Measurements from ENCODE around the gene CD300A. TPM values are rescaled to one million over a fixed set of nuclear protein-coding genes. Genes with fewer than 3 reads are reported as not detected.
A peak's percentile ranks its signal among the peaks of the same experiment; 100 is the strongest.
"Not testable (repeated sequence)": the region's sequence is repeated elsewhere in the genome, so short reads cannot be mapped to it uniquely, and the experiment has no call there.

CD300A gene
- total RNA-seq, 1 donor from 2014 or later, result 1.9 TPM

GRCh38 chr17:74512624-74513091, 46.2 kb downstream of the CD300A start:
- DNase-seq (no peak), ATAC-seq (no peak)
- intact Hi-C loops (cut with micrococcal nuclease), result no loop called here

DNA sequence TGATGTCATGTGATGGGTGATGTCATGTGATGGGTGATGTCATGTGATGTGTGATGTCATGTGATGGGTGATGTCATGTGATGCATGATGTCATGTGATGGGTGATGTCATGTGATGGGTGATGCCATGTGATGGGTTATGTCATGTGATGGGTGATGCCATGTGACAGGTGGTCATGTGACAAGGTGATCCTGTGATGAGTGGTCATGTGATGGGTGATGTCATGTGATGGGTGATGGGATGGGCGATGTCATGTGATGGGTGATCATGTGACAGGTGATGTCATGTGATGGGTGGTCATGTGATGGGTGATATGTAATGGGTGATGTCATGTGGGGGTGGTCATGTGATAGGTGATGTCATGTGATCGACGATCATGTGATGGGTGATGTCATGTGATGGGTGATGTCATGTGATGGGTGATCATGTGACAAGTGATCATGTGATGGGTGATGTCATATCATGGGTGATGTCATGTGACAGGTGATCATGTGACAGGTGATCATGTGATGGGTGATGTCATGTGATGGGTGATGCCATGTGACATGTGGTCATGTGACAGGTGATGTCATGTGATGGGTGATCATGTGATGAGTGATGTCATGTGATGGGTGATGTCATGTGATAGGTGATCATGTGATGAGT, 47.7 kb downstream of the CD300A start:
- no peak for ATAC-seq
- intact Hi-C loops (cut with micrococcal nuclease), result no loop called here

DNA sequence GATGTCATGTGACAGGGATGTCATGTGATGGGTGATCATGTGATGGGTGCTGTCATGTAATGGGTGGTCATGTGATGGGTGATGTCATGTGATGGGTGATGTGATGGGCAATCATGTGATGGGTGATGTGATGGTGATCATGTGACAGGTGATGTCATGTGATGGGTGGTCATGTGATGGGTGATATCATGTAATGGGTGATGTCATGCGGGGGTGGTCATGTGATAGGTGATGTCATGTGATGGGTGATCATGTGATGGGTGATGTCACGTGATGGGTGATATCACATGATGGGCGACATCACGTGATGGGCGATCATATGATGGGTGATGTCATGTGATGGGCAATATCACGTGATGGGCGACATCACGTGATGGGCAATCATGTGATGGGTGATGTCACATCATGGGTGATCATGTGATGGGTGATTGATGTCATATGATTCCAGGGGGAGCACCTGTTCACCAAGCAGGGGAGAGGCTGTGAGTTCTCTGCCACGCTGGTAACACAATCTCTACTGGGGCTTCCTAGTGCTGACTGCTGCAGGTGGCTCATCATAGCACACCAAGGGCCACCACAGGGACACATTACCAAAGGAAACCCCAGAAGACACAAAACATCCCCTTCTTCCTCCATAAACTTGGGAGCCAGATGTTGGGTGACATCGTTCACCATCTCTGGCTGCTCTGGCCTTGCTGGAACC, 48.3 kb downstream of the CD300A start:
- no peak for DNase-seq
- no peak for ATAC-seq
- intact Hi-C loops (cut with micrococcal nuclease), result no loop called here

More for the DNA sequence above, 47.7 kb downstream of the CD300A start:
- DNase-seq, result no peak

GRCh38 chr17:74515941-74516340, 49.5 kb downstream of the CD300A start:
- intact Hi-C loops (cut with micrococcal nuclease), result no loop called here
- DNase-seq (no peak), ATAC-seq (no peak)

DNA sequence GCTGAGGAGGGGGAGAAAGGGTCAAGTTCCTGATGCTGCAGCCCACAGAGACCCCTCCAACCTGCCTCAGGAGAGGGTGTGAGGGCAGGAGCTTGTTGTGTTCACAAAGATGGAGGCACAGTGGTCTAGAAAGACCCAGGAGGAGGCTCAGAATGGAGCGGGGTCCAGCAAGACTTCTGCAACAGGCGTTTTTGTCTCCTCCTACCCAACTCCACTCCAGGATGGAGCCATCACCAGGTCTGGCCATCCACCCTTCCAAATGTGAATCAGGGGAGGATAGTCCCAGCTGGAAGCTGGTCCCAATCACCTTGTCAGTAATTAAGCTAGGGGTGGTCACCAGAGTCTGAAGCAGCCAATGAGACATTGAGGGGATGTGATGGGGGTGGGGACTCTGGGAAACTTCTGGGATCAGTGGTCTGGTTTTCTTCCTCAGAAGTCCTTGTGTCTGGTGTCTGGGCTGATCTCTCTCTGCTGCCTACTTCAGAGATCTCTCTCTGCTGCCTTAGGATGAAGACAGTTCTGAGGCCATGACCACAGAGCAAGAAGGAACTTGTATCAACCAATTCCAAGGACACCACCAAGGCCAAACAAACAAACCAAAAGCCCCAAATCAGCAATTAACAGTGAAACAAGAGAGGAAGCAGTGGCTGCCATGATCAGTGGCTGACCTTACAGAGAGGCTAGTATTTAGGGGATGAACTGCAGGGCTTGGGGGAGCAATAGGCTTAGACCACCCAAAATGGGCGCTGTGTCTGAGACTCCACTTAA, 50.3 kb downstream of the CD300A start:
- intact Hi-C loops (cut with micrococcal nuclease), result no loop called here
- DNase-seq (no peak), ATAC-seq (no peak)

GRCh38 chr17:74518413-74518981, 52.1 kb downstream of the CD300A start:
- ATAC-seq; intact Hi-C loops (cut with micrococcal nuclease): not testable (repeated sequence)

GRCh38 chr17:74520016-74520434, 53.6 kb downstream of the CD300A start:
- ATAC-seq, result peak; percentile 77

More at GRCh38 chr17:74518413-74518981, 52.1 kb downstream of the CD300A start:
- DNase-seq, result not testable (repeated sequence)

DNA sequence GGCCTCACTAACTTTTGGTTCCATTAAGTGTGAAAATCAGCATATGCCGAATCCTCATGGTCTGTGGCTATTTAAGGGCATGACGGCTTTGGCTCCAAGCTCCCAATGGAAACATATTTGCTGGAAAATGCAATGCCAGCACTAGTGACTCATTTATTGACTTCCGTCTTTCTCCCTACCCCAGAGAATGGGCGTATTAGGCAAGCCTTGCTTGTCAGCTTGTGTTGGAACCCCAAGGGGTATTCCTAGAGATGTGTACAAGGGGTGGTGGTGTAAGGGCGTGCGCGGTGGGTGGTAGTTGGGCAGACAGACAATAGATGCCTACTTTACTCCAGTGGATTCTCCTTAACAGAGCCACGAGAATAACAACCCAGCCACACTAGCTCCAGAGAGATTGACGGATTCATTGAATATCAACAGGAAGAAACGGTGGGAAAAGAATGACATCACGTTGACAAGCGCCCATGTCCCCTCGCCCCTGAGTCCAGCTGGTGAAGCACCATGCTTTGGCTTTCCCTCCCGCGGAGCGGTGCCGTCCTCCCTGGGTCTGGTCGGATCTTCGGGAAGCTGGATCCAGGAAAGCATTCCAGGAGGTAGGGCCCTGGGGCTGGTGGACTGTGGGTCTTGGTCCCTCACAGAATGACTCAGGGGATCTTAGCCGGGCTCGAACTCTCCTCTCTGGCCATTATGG, 54.5 kb downstream of the CD300A start:
- intact Hi-C loops (cut with micrococcal nuclease), result no loop called here
- DNase-seq (no peak), ATAC-seq (peak; percentile 75)

More at GRCh38 chr17:74520016-74520434, 53.6 kb downstream of the CD300A start:
- intact Hi-C loops (cut with micrococcal nuclease), result no loop called here
- DNase-seq, result no peak

DNA sequence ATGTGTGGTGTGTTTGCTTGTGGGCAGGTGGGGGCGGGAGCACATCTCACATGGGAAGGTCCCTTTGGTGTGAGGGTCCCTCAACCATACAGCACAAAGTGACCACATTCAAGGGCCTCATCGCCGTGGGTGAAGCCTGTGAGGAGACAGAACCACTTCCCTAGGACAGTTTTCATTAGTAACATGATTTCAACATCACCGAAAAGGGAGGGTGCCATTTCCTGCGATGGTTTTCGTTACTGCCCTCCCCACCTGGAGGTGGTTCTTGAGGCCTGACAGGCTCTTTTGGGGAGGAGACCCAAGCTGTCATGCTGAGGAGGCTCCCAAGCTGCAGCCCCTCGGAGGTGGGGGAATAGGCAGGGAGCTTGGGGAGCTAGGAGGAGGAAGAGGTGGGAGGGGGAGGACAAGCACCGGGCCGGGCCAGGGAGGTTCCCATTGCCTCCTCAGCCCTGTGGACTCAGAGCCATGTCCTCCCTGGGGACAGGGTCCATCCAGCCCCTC, 55.3 kb downstream of the CD300A start:
- peak; percentile 63 for ATAC-seq
- intact Hi-C loops (cut with micrococcal nuclease), result no loop called here
- DNase-seq, result no peak

GRCh38 chr17:74522381-74523105, 56.1 kb downstream of the CD300A start:
- intact Hi-C loops (cut with micrococcal nuclease), result no loop called here
- DNase-seq (no peak), ATAC-seq (no peak)

DNA sequence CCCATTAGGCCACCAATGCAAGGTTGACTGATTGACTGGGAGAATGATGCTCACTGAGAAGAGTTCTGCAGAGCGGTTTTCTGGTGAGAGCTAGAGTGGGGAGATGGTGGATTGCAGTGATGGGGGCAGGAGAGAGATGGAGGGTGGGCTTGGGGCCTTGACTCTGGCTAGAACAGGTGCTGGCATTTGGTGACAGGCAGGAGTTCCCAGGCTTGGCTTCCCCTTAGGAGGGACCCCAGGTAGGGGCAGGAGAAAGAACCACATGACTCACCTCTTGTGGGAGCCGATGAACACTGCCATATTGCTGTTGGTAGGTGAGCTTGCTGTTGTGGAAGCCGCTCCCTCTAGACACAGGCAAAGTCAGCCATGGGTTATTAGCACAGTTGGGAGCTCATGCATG, 56.9 kb downstream of the CD300A start:
- intact Hi-C loops (cut with micrococcal nuclease), result no loop called here
- DNase-seq, result no peak
- no peak for ATAC-seq

DNA sequence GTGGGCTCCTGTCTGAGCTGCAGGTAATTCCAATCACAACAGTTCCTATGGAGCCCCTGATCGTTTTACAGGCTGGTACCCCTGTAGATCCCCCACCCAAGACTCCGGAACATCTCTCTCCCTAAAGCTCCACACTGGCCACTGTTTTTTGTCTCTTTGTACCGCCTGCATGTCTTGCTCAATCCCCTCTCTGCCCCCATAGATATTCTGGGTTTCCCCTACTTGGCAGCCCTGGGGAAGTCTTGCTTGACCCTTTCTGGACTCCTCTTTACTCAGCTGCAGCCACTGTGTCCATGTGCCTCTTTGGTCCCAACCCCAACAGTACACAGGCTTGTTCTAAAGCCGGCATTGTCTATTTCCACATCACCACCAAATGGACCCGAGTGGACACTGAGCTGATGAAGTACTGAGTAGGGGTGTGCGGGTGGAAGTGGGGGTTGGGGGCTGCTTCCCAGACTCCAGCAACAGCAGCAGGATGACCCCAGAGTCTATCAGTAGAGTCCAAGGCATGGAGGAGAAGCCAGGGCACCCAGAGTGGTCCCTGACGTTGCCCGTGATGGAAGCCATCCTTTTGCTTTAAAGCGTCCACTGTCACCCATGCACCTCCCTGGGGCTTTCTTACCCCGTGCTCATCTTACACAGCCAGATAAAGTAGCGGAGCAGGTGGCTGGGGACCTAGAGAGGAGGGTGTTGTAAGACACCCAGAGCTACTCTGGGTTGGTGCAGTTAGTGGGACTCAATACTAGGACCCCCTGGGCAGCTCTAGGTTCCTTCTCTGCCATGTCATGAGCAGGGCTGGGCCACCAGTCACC, 58.4 kb downstream of the CD300A start:
- intact Hi-C loops (cut with micrococcal nuclease), result no loop called here
- ATAC-seq (no peak), DNase-seq (no peak)

GRCh38 chr17:74525465-74525725, 59.0 kb downstream of the CD300A start:
- DNase-seq, result no peak
- intact Hi-C loops (cut with micrococcal nuclease), result no loop called here
- no peak for ATAC-seq

GRCh38 chr17:74525781-74526288, 59.4 kb downstream of the CD300A start:
- ATAC-seq, result no peak
- intact Hi-C loops (cut with micrococcal nuclease), result no loop called here
- DNase-seq, result no peak

DNA sequence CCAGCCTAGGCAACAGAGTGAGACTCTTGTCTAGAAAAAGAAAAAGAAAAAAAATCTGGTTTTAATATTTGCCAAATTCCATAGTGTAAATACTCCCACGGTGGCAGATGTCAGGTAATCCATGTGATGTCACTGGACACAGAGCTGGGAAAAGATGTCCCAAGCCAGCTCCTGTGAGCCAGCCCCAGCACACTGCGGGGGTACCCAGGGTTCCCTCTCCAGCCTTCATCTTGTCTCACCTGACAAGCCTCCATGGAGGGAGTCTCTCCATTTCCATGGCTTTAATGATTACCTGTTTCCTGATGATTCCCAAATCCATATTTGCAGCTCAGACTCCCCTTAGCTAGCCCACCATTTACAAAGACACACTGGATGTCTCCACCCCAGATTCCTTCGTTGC, 60.2 kb downstream of the CD300A start:
- DNase-seq (no peak), ATAC-seq (no peak)
- intact Hi-C loops (cut with micrococcal nuclease), result no loop called here

GRCh38 chr17:74527081-74527480, 60.6 kb downstream of the CD300A start:
- DNase-seq (no peak), ATAC-seq (no peak)
- intact Hi-C loops (cut with micrococcal nuclease), result no loop called here

DNA sequence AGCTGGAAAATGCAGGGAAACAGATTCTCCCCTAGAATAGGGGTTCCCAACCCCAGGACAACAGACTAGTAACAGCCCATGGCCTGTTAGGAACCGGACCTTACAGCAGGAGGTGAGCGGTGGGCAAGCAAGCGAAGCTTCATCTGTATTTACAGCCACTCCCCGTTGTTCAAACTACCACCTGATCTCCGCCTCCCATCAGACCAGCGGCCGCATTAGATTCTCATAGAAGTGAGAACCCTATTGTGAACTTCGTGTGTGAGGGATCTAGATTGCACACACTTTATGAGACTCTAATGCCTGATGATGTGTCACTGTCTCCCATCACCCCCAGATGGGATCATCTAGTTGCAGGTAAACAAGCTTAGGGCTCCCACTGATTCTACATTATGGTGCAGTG, 61.3 kb downstream of the CD300A start:
- DNase-seq (no peak), ATAC-seq (no peak)

More for the DNA sequence above, 61.3 kb downstream of the CD300A start:
- intact Hi-C loops (cut with micrococcal nuclease), result no loop called here
